ENCODE results near the gene PRRT4.

Gene PRRT4

DNA sequence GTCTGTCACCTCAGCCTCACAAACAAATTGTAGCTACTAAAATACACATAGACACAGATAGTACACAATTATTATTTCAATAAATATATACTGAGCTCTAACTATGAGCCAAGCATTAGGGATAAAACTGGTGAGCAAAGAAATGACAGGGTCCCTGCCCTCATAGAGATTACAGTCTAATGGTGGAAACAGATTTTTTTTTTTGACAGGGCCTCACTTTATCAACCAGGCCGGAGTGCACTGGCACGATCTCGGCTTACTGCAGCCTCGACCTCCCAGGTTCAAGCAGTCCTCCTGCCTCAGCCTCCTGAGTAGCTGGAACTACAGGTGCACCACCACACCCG is 17.1 kb downstream of the PRRT4 start:
- H3K4me3 ChIP-seq (ENCODE audit: low read depth, low read length): no peak overlapping the region
- TF ChIP-seq CTCF (IDR thresholded peaks at IDR 0.05; ENCODE audit: borderline replicate concordance, insufficient read depth, low read depth, low read length): no peak

DNA sequence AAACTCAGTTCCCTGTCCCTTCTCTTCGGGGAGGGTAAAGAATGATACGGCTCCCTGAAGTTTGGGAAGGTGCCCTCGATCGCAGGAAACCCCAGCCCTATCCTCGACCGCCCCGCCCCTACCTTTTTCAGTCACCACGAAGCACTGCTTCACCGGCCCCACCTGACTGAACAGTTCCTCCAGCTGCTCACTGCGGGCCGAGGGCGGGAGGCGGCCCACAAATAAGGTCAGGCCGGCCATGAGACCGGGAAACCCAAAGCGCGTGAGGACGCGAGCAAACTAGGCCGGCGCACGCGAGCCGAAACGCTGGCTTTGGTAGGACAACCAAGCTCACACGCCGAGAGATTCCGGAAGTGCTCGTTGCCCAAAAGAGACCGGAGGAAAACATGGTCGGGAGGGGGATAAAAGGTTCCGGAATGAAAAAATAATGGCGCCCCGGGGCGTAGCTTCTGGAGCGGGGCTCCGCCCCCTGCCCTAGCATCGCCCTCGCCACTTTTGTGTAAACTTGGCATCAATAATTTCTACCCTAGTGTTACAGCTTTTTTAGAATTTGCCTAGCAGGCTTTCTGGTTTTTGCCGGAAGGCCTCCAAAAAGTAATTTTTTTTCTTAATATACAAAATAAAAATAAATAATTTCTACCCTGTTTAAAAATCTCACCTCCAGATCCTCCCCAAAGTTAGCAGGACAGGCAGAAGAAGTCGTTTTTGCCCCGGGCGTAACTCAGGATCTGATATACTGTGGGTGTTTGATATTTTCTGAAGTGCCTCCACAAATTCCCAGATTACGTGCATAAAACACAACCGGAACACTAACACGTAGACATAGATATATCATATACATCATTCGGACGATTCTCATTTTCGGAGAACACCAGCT is 17.7 kb downstream of the PRRT4 start, which contains the start of gene RBM28:
Gene RBM28, minus strand, starts transcription at position 355 of the 877 bp plus-strand sequence. Its CDS starts 115 bp downstream, at position 240.
- no peak for TF ChIP-seq CTCF (IDR thresholded peaks at IDR 0.05; ENCODE audit: borderline replicate concordance, insufficient read depth, low read depth, low read length)
- H3K4me3 ChIP-seq (ENCODE audit: low read depth, low read length): peak within 1 kb of the TSS; percentile 67

GRCh38 chr7:128341733-128342132 is 19.8 kb downstream of the PRRT4 start:
- TF ChIP-seq CTCF (IDR thresholded peaks at IDR 0.05; ENCODE audit: borderline replicate concordance, insufficient read depth, low read depth, low read length): no peak
- H3K4me3 ChIP-seq (ENCODE audit: low read depth, low read length): no peak overlapping the region

DNA sequence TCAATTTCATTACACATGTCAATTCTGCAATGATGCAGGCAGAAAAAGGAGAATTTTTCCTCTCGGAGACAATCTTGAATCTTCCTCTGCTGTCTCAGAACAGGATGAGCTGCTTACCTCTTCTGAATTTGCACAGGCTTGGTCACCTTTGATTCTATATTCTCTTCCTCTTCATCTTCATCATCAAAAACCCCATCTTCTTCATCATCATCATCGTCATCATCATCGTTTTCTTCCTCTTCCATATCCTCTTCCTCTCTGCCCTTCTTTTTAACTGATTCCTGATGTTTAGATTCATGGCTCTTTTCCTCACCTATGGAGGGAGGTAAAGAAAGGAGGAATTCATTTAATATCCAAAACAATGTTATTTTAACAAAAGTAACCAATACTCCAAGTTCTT is 25.8 kb downstream of the PRRT4 start:
- TF ChIP-seq CTCF (IDR thresholded peaks at IDR 0.05; ENCODE audit: borderline replicate concordance, insufficient read depth, low read depth, low read length): no peak
- no peak overlapping the region for H3K4me3 ChIP-seq (ENCODE audit: low read depth, low read length)

- H3K4me3 ChIP-seq (ENCODE audit: low read depth, low read length): no peak overlapping the region
- TF ChIP-seq CTCF (IDR thresholded peaks at IDR 0.05; ENCODE audit: borderline replicate concordance, insufficient read depth, low read depth, low read length): no peak
These were observed 37.2 kb downstream of the PRRT4 start for GRCh38 chr7:128324368-128324680.

DNA sequence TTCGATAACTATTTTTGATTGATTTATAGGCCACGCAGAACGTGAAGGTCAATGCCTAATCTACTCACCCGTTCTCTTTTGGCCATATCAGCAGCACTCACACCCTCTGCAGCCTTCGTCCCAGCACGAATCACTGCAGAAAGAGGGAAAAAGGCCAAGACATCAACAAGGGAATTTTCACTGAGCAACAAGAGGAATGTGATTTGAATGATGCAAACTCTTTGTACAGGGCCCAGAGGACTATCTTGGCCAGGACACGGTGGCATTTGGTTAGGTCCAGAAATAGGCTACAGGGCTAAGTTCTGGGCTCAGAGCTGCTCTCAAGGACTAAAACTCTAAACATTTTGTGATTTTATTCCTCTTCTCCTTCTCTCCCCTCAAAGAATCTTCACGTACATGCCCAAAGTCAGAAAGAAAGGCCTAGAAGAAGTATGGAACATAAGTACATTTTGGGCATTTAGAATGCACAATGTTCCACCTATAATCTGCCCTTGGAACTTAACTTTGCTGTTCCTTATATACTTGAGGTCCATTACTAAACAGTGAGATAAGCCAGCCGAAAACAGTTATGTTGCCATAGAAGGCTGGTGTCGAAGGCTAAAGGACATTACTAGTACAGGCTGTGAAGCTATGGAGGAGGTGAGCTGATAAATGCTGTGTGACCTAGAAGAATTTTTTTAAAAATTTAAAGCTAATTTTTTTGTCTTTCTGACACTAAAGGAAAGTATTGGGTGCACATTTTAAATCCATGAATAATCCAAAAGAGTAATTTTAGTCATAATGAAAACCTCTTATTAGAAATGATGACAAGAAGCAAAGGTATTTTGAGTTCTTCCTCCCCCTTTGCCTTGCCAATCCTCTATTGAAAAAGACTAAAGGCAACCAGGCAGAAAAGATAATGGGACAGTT is 37.8 kb downstream of the PRRT4 start:
- no peak overlapping the region for H3K4me3 ChIP-seq (ENCODE audit: low read depth, low read length)
- no peak for TF ChIP-seq CTCF (IDR thresholded peaks at IDR 0.05; ENCODE audit: borderline replicate concordance, insufficient read depth, low read depth, low read length)

All from GM12875 (cell line).